RWPE2 (cell line): ENCODE measurements around the gene APP.
A peak's percentile ranks its signal among the peaks of the same experiment; 100 is the strongest.

Source experiments
- ATAC-seq: fragments of 200-7000 bp; cut with Tn5 transposase; 3 replicates; pipeline ENCODE4 v1.9.1; 2021; ENCODE audit warnings: low read depth
- DNase-seq: peaks from one replicate; pipeline ENCODE4 v3.0.0-alpha.2; 2020; ENCODE audit warnings: low spot score
- H3K27ac ChIP-seq: fragments of 450-650 bp; 2 replicates; pipeline ENCODE4 v1.5.1; 2017; ENCODE audit warnings: mild to moderate bottlenecking; ENCODE audit not compliant: poor library complexity, severe bottlenecking
- H3K27me3 ChIP-seq: fragments of 250-450 bp; sonication (Bioruptor Pico); 2 replicates; pipeline ENCODE4 v1.5.1; 2021; ENCODE audit warnings: mild to moderate bottlenecking, moderate library complexity; ENCODE audit not compliant: insufficient read depth, poor library complexity, severe bottlenecking
- H3K36me3 ChIP-seq: fragments of 250-450 bp; sonication (Bioruptor Pico); 2 replicates; pipeline ENCODE4 v1.5.1; 2020; ENCODE audit warnings: low read depth, mild to moderate bottlenecking, moderate library complexity
- H3K4me1 ChIP-seq: fragments of 250-450 bp; sonication (Bioruptor Pico); 2 replicates; pipeline ENCODE4 v1.5.1; 2021; ENCODE audit warnings: mild to moderate bottlenecking, moderate library complexity; ENCODE audit not compliant: insufficient read depth, poor library complexity, severe bottlenecking
- H3K4me3 ChIP-seq: fragments of 250-450 bp; sonication (Bioruptor Pico); 2 replicates; pipeline ENCODE4 v1.5.1; 2021; ENCODE audit warnings: mild to moderate bottlenecking, moderate library complexity; ENCODE audit not compliant: severe bottlenecking
- H3K9me3 ChIP-seq: fragments of 250-450 bp; sonication (Bioruptor Pico); 2 replicates; pipeline ENCODE4 v1.5.1; 2021; ENCODE audit warnings: mild to moderate bottlenecking, moderate library complexity; ENCODE audit not compliant: severe bottlenecking
- CTCF ChIP-seq: fragments of 450-650 bp; IDR thresholded peaks from one replicate; pipeline ENCODE4 v1.5.1; 2017; ENCODE audit warnings: mild to moderate bottlenecking, moderate library complexity; ENCODE audit not compliant: poor library complexity, severe bottlenecking

APP gene

GRCh38 chr21:26171258-26172100 lies 909 bp upstream of the APP start:
- ATAC-seq (no peak), DNase-seq (no peak)
- no peaks in the 10 kb centered on the region for H3K27me3 ChIP-seq
- peak overlapping the region; percentile 76 for H3K27ac ChIP-seq
- no peak for TF ChIP-seq CTCF
- H3K4me1 ChIP-seq: peaks cover 20% of the 10 kb centered on the region
- no peaks in the 10 kb centered on the region for H3K9me3 ChIP-seq
- no peaks in the 10 kb centered on the region for H3K36me3 ChIP-seq
- peak overlapping the region; percentile 83 for H3K4me3 ChIP-seq

GRCh38 chr21:26169611-26170470 lies 729 bp downstream of the APP start:
- no peaks in the 10 kb centered on the region for H3K36me3 ChIP-seq
- H3K4me1 ChIP-seq: peaks cover 37% of the 10 kb centered on the region
- peak; percentile 64 for DNase-seq
- H3K27ac ChIP-seq: peak overlapping the region; percentile 76
- H3K27me3 ChIP-seq: no peaks in the 10 kb centered on the region
- TF ChIP-seq CTCF: no peak
- peak overlapping the region; percentile 83 for H3K4me3 ChIP-seq
- peak; percentile 47 for ATAC-seq
- H3K9me3 ChIP-seq: no peaks in the 10 kb centered on the region

- TF ChIP-seq CTCF: peak; percentile 27
- ATAC-seq (peak; percentile 55), DNase-seq (no peak)
- Histone ChIP-seq H3K27me3 (no peaks in the 10 kb centered on the region), H3K4me1 (peaks cover 40% of the 10 kb centered on the region), H3K4me3 (peak overlapping the region; percentile 83), H3K36me3 (no peaks in the 10 kb centered on the region), H3K27ac (peak overlapping the region; percentile 76), H3K9me3 (no peaks in the 10 kb centered on the region)
Observed at GRCh38 chr21:26169061-26169610, 1.4 kb downstream of the APP start.

GRCh38 chr21:26168371-26168770 lies 2.2 kb downstream of the APP start:
- no peak for TF ChIP-seq CTCF
- peak overlapping the region; percentile 76 for H3K27ac ChIP-seq
- DNase-seq (no peak), ATAC-seq (no peak)
- H3K36me3 ChIP-seq: no peaks in the 10 kb centered on the region
- no peaks in the 10 kb centered on the region for H3K9me3 ChIP-seq
- no peaks in the 10 kb centered on the region for H3K27me3 ChIP-seq
- peak overlapping the region; percentile 83 for H3K4me3 ChIP-seq
- peaks cover 40% of the 10 kb centered on the region for H3K4me1 ChIP-seq
